GM12878 (cell line): ENCODE measurements around the gene LRSAM1. TPM values are rescaled to one million over a fixed set of nuclear protein-coding genes. Genes with fewer than 3 reads are reported as not detected.

Source experiments
- ATAC-seq: fragments of 200-7000 bp; cut with Tn5 transposase; 3 replicates; pipeline ENCODE4 v1.9.1; 2020; ENCODE audit warnings: mild to moderate bottlenecking, moderate library complexity
- BruUV-seq: library from RNA; stranded (reverse); fragments of 400-500 nt; replicated peaks from 2 replicates; lab custom pipeline; 2021; lab: Mats Ljungman, UMichigan
- CTCF ChIA-PET: fragments of 300-600 bp; sonication (Branson Sonifier 250); formaldehyde crosslinking; extraction: SDS; loops from one replicate; lab custom pipeline; 2021; ENCODE audit warnings: inconsistent platforms; lab: Yijun Ruan, JAX
- POLR2A ChIA-PET: fragments of 350-600 bp; formaldehyde crosslinking; extraction: SDS; loops from one replicate; lab custom pipeline; 2021; ENCODE audit warnings: inconsistent platforms; lab: Charles Lee
- RAD21 ChIA-PET: fragments of 300-600 bp; sonication (Branson Sonifier 250); formaldehyde crosslinking; loops from one replicate; lab custom pipeline; 2023; ENCODE audit warnings: antibody characterized with exemption; ENCODE audit not compliant: unreplicated experiment; lab: Charles Lee
- SMC1A ChIA-PET: fragments of 300-600 bp; sonication (Branson Sonifier 250); formaldehyde crosslinking; loops from one replicate; lab custom pipeline; 2023; ENCODE audit not compliant: unreplicated experiment, uncharacterized antibody; lab: Charles Lee
- DNase-seq: peaks from one replicate; pipeline ENCODE4 v3.0.0-alpha.2; 2011; ENCODE audit warnings: low read depth, low spot score
- FAIRE-seq: peaks from 3 replicates; lab custom pipeline; 2011; peaks lifted over from hg19 to GRCh38; lab: Jason Lieb, UNC
- H2AFZ ChIP-seq: 2 replicates; pipeline ENCODE4 v1.6.0; 2011; ENCODE audit warnings: low read depth, low read length, control low read depth; ENCODE audit not compliant: control insufficient read depth
- H3K27ac ChIP-seq: 2 replicates; pipeline ENCODE4 v1.5.1; 2011; ENCODE audit warnings: control low read depth; ENCODE audit not compliant: control insufficient read depth, insufficient read depth
- H3K27me3 ChIP-seq, 2 experiments: replicated peaks in 1 of 2; 2 replicates each; pipeline versions ENCODE4 v1.6.0 to v1.6.1; 2011; ENCODE audit warnings: low read length in 1 of 2; ENCODE audit not compliant: control insufficient read depth in 2 of 2, insufficient read depth in 2 of 2
- H3K36me3 ChIP-seq, 2 experiments: 2 replicates each; pipeline ENCODE4 v1.5.1; 2011; ENCODE audit warnings: low read length in 1 of 2; ENCODE audit not compliant: control insufficient read depth in 2 of 2, insufficient read depth in 2 of 2
- H3K4me1 ChIP-seq: 2 replicates; pipeline ENCODE4 v1.6.1; 2011; ENCODE audit warnings: mild to moderate bottlenecking, low read length, moderate library complexity, mixed read lengths; ENCODE audit not compliant: control insufficient read depth, insufficient read depth
- H3K4me2 ChIP-seq: 2 replicates; pipeline ENCODE4 v1.6.0; 2011; ENCODE audit warnings: control low read depth; ENCODE audit not compliant: control insufficient read depth, insufficient read depth
- H3K4me3 ChIP-seq: fragments of 200-600 bp; sonication (generic); 2 replicates; pipeline ENCODE4 v1.5.1; 2016
- H3K79me2 ChIP-seq: 2 replicates; pipeline ENCODE4 v1.6.0; 2011; ENCODE audit warnings: low read length; ENCODE audit not compliant: control insufficient read depth, insufficient read depth
- H3K9ac ChIP-seq: 2 replicates; pipeline ENCODE4 v1.8.0; 2011; ENCODE audit warnings: low read length, control low read depth, mixed read lengths; ENCODE audit not compliant: control insufficient read depth, insufficient read depth
- H3K9me3 ChIP-seq: replicated peaks from 3 replicates; pipeline ENCODE4 v1.5.1; 2011; ENCODE audit warnings: mild to moderate bottlenecking, low read length; ENCODE audit not compliant: control insufficient read depth, insufficient read depth
- H4K20me1 ChIP-seq: 2 replicates; pipeline ENCODE4 v1.6.0; 2011; ENCODE audit not compliant: control insufficient read depth, insufficient read depth
- CBX5 ChIP-seq: sonication (generic); IDR thresholded peaks from 2 replicates; pipeline ENCODE4 v1.6.1; 2016; ENCODE audit warnings: low read depth, moderate library complexity, mild to moderate bottlenecking, inconsistent platforms
- NR2C2 ChIP-seq: IDR thresholded peaks from 2 replicates; pipeline ENCODE4 v1.6.1; 2011; ENCODE audit warnings: borderline replicate concordance, low read depth; ENCODE audit not compliant: control insufficient read depth, insufficient read length
- WGBS: methylation state at CpG from one replicate; pipeline ENCODE4 v1.1.6; 2016; ENCODE audit warnings: low lambda C conversion rate; ENCODE audit not compliant: insufficient replicate concordance, insufficient coverage; ENCODE audit errors: missing lambda C conversion rate; 5-methylcytosine and 5-hydroxymethylcytosine counted together
- in situ Hi-C: fragments of 300-500 bp; cut with MboI; formaldehyde crosslinking; loops from 9 replicates; pipeline ENCODE4 v1.14.3; 2018; ENCODE audit warnings: mixed read lengths
- intact Hi-C: fragments of 100-400 bp; cut with micrococcal nuclease; formaldehyde crosslinking; loops from one replicate; pipeline ENCODE4 v1.14.2; 2022; ENCODE audit not compliant: unreplicated experiment
- polyA plus RNA-seq, 11 experiments: library from polyadenylated mRNA; depleted of rRNA in 4 of 11; unstranded in 6 of 11; stranded (reverse) in 5 of 11; fragments of >200 nt; fragmentation: Nextera tagmentation in 4 of 11; fragmentation: Illumina TruSeq in 1 of 11; extraction: Ambion mirVana in 4 of 11; extraction: Trizol in 1 of 11; gene quantifications; 1 replicate in 1 of 11; 2 replicates in 10 of 11; pipeline versions ENCODE4 v1.2.1 to v1.2.3, GENCODE V29; 2011 to 2016; ENCODE audit warnings: inconsistent platforms in 2 of 11, missing spikeins in 2 of 11, low read depth in 1 of 11
- total RNA-seq, 4 experiments: library from RNA; depleted of rRNA in 3 of 4; stranded (reverse); fragments of >200 nt in 3 of 4; fragmentation: Illumina TruSeq in 1 of 4; extraction: Trizol in 1 of 4; gene quantifications; 2 replicates each; pipeline versions ENCODE4 v1.2.1 to v1.2.3, GENCODE V29; 2013 to 2021
- TF ChIP-seq, protein P1 (sequence below), 3 experiments: IDR thresholded peaks in 2 of 3; conservative IDR thresholded peaks in 1 of 3; 2 replicates each; pipeline ENCODE4 v1.5.1; 2011; ENCODE audit warnings: low read depth in 3 of 3, low read length in 3 of 3, mild to moderate bottlenecking in 3 of 3, control low read depth in 2 of 3, moderate library complexity in 2 of 3, inconsistent platforms in 1 of 3, mixed read lengths in 1 of 3; ENCODE audit not compliant: control insufficient read depth in 2 of 3, insufficient read depth in 1 of 3; ENCODE audit errors: extremely low read depth in 1 of 3

LRSAM1 gene
- total and polyA plus RNA-seq, 10 of the 15 experiments (the other 5 are each of a cell fraction or from before 2014, with no cell fraction given): 0.14 to 23.4 (median 11.7) TPM

- no peaks in the 10 kb centered on the region for H3K79me2 ChIP-seq
- CTCF ChIA-PET: interaction anchor here (0.6 to 3.4 kb wide), 11 partner anchors 9 to 395 kb away, joined by 3 to 33 read pairs (median 5); partner anchors contain the start of gene TOR2A
- 48% methylated on average over 8 of the region's 8 CpGs for WGBS
- H3K9me3 ChIP-seq: peaks cover 13% of the 10 kb centered on the region; the same call in 2 of the 3 replicates
- no peak overlapping the region for H3K4me2 ChIP-seq
- no peaks in the 10 kb centered on the region for H4K20me1 ChIP-seq
- H2AFZ ChIP-seq: no peak overlapping the region
- BruUV-seq: no TSS peak
- no peak overlapping the region for H3K9ac ChIP-seq
- H3K4me3 ChIP-seq: no peak overlapping the region
- DNase-seq: no peak
- in situ Hi-C loops: no loop called here
- intact Hi-C loops: no loop called here
- FAIRE-seq: no peak
- ATAC-seq: peak; percentile 58; the same call in 2 of the 3 replicates
- POLR2A ChIA-PET: interaction anchor here (0.6 kb wide), 1 partner anchor 541 kb away, joined by 6 read pairs; the partner anchor contains the start of gene NAIF1
- H3K27ac ChIP-seq: no peak overlapping the region
- RAD21 ChIA-PET: interaction anchor here (1.0 to 1.4 kb wide), 2 partner anchors 209 to 345 kb away, joined by 4 read pairs; partner anchors contain the start of gene TOR2A
- H3K36me3 ChIP-seq: no peaks in the 10 kb centered on the region
- SMC1A ChIA-PET: interaction anchor here (1.1 to 1.8 kb wide), 3 partner anchors 11 to 62 kb away, joined by 4 to 13 read pairs (median 13); no protein-coding TSS in a partner anchor
- H3K4me1 ChIP-seq: no peaks in the 10 kb centered on the region
- no peaks in the 10 kb centered on the region for H3K27me3 ChIP-seq
- TF ChIP-seq NR2C2 (no peak), CBX5 (peak; percentile 71; the same call in 1 of the 2 replicates)
- TF ChIP-seq, protein P1, sequence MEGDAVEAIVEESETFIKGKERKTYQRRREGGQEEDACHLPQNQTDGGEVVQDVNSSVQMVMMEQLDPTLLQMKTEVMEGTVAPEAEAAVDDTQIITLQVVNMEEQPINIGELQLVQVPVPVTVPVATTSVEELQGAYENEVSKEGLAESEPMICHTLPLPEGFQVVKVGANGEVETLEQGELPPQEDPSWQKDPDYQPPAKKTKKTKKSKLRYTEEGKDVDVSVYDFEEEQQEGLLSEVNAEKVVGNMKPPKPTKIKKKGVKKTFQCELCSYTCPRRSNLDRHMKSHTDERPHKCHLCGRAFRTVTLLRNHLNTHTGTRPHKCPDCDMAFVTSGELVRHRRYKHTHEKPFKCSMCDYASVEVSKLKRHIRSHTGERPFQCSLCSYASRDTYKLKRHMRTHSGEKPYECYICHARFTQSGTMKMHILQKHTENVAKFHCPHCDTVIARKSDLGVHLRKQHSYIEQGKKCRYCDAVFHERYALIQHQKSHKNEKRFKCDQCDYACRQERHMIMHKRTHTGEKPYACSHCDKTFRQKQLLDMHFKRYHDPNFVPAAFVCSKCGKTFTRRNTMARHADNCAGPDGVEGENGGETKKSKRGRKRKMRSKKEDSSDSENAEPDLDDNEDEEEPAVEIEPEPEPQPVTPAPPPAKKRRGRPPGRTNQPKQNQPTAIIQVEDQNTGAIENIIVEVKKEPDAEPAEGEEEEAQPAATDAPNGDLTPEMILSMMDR (IDR thresholded peaks at IDR 0.05 in 2 of 3, conservative IDR thresholded peaks at IDR 0.05 in 1 of 3; ENCODE audit: control insufficient read depth in 2 of 3, extremely low read depth in 1 of 3, insufficient read depth in 1 of 3, low read depth in 3 of 3, low read length in 3 of 3): peak; percentile 26 to 50 (median 44); a peak in 4 of 6 replicates
- TF ChIP-seq, all 136 proteins: peak for 2
Observed at GRCh38 chr9:127525401-127526188, 74.3 kb downstream of the LRSAM1 start.
